ENCODE measurements around the gene SCN8A.

Gene SCN8A

GRCh38 chr12:51838762-51839161, 247.7 kb downstream of the SCN8A start:
- TF ChIP-seq GATA3 (IDR thresholded peaks at IDR 0.05; ENCODE audit: low read depth, low read length) = no peak
- TF ChIP-seq GATA2 (IDR thresholded peaks at IDR 0.05; ENCODE audit: low read depth, low read length) = no peak

GRCh38 chr12:51839310-51839947, 248.4 kb downstream of the SCN8A start:
- TF ChIP-seq GATA3 (IDR thresholded peaks at IDR 0.05; ENCODE audit: low read depth, low read length) = no peak
- TF ChIP-seq GATA2 (IDR thresholded peaks at IDR 0.05; ENCODE audit: low read depth, low read length) = no peak

- TF ChIP-seq GATA2 (IDR thresholded peaks at IDR 0.05; ENCODE audit: low read depth, low read length) (no peak), GATA3 (IDR thresholded peaks at IDR 0.05; ENCODE audit: low read depth, low read length) (no peak)
Observed at GRCh38 chr12:51840966-51841365, 249.9 kb downstream of the SCN8A start.

- no peak for TF ChIP-seq GATA3 (IDR thresholded peaks at IDR 0.05; ENCODE audit: low read depth, low read length)
Observed at GRCh38 chr12:51841727-51842126, 250.7 kb downstream of the SCN8A start.

GRCh38 chr12:51844854-51845253, 253.8 kb downstream of the SCN8A start:
- no peak for TF ChIP-seq GATA2 (IDR thresholded peaks at IDR 0.05; ENCODE audit: low read depth, low read length)
- no peak for TF ChIP-seq GATA3 (IDR thresholded peaks at IDR 0.05; ENCODE audit: low read depth, low read length)

- TF ChIP-seq GATA3 (IDR thresholded peaks at IDR 0.05; ENCODE audit: low read depth, low read length) (no peak), GATA2 (IDR thresholded peaks at IDR 0.05; ENCODE audit: low read depth, low read length) (no peak)
Observed at GRCh38 chr12:51845482-51845881, 254.4 kb downstream of the SCN8A start.

GRCh38 chr12:51846271-51846691, 255.2 kb downstream of the SCN8A start:
- TF ChIP-seq GATA3 (IDR thresholded peaks at IDR 0.05; ENCODE audit: low read depth, low read length) (no peak), GATA2 (IDR thresholded peaks at IDR 0.05; ENCODE audit: low read depth, low read length) (no peak)

- no peak for TF ChIP-seq GATA3 (IDR thresholded peaks at IDR 0.05; ENCODE audit: low read depth, low read length)
- TF ChIP-seq GATA2 (IDR thresholded peaks at IDR 0.05; ENCODE audit: low read depth, low read length) = no peak
Observed at GRCh38 chr12:51846911-51847642, 256.0 kb downstream of the SCN8A start.

GRCh38 chr12:51847643-51848325, 256.8 kb downstream of the SCN8A start:
- no peak for TF ChIP-seq GATA3 (IDR thresholded peaks at IDR 0.05; ENCODE audit: low read depth, low read length)
- TF ChIP-seq GATA2 (IDR thresholded peaks at IDR 0.05; ENCODE audit: low read depth, low read length) = no peak

- TF ChIP-seq GATA2 (IDR thresholded peaks at IDR 0.05; ENCODE audit: low read depth, low read length) (no peak), GATA3 (IDR thresholded peaks at IDR 0.05; ENCODE audit: low read depth, low read length) (no peak)
Observed at GRCh38 chr12:51848326-51848727, 257.3 kb downstream of the SCN8A start, which contains the start of gene FIGNL2. TSS of gene FIGNL2 (minus strand) at chr12:51848718. CDS start at chr12:51822413, 26,305 bp downstream.

GRCh38 chr12:51848841-51849735, 258.1 kb downstream of the SCN8A start:
- TF ChIP-seq GATA3 (IDR thresholded peaks at IDR 0.05; ENCODE audit: low read depth, low read length) (no peak), GATA2 (IDR thresholded peaks at IDR 0.05; ENCODE audit: low read depth, low read length) (no peak)

GRCh38 chr12:51850081-51850964, 259.3 kb downstream of the SCN8A start:
- no peak for TF ChIP-seq GATA3 (IDR thresholded peaks at IDR 0.05; ENCODE audit: low read depth, low read length)
- TF ChIP-seq GATA2 (IDR thresholded peaks at IDR 0.05; ENCODE audit: low read depth, low read length) = no peak

GRCh38 chr12:51850965-51851299, 259.9 kb downstream of the SCN8A start:
- TF ChIP-seq GATA2 (IDR thresholded peaks at IDR 0.05; ENCODE audit: low read depth, low read length) (no peak), GATA3 (IDR thresholded peaks at IDR 0.05; ENCODE audit: low read depth, low read length) (no peak)
